Right atrium auricular region (tissue), 2 donors: ENCODE results near the gene SCN7A. TPM values are rescaled to one million over a fixed set of nuclear protein-coding genes. Genes with fewer than 3 reads are reported as not detected.

Source experiments
- DNase-seq: peaks from one replicate; pipeline ENCODE4 v3.0.0-alpha.2; 2019; ENCODE audit warnings: low spot score
- H3K27ac ChIP-seq, 2 donors: fragments of 200-600 bp; sonication (generic); 1 replicate in 1 of 2; 2 replicates in 1 of 2; pipeline ENCODE4 v1.5.1; 2016 to 2019
- H3K27me3 ChIP-seq, 2 donors: fragments of 200-600 bp; sonication (generic); one replicate each; pipeline versions ENCODE4 v1.5.1 to v1.6.0; 2017 to 2019
- H3K36me3 ChIP-seq: fragments of 200-600 bp; sonication (generic); one replicate; pipeline ENCODE4 v1.5.1; 2016
- H3K4me1 ChIP-seq, 2 donors: fragments of 200-600 bp; sonication (generic); one replicate each; pipeline versions ENCODE4 v1.5.1 to v1.6.0; 2017 to 2019
- H3K4me3 ChIP-seq, 2 donors: fragments of 200-600 bp; sonication (generic); 1 replicate in 1 of 2; 2 replicates in 1 of 2; pipeline ENCODE4 v1.5.1; 2017 to 2019; ENCODE audit warnings: mild to moderate bottlenecking in 1 of 2, moderate library complexity in 1 of 2
- H3K9me3 ChIP-seq, 2 donors: fragments of 200-600 bp; sonication (generic); one replicate each; pipeline ENCODE4 v1.5.1; 2019
- total RNA-seq, 2 donors: library from RNA; depleted of rRNA; stranded (reverse); fragments of >200 nt; gene quantifications; one replicate each; pipeline ENCODE4 v1.1.0, GENCODE V29; 2016
- TF ChIP-seq, protein P1 (sequence below), 2 donors: fragments of 200-600 bp; sonication (generic); IDR thresholded peaks; one replicate each; pipeline ENCODE4 v1.5.1; 2019; ENCODE audit warnings: antibody characterized with exemption in 2 of 2

SCN7A gene
- total RNA-seq, 2 donors from 2014 or later: 6.2 to 30.6 TPM

GRCh38 chr2:166499281-166499680, 5.2 kb upstream of the SCN7A start:
- Histone ChIP-seq H3K9me3 (no peaks in the 10 kb centered on the region), H3K36me3 (no peaks in the 10 kb centered on the region), H3K4me1 (no peaks in the 10 kb centered on the region), H3K27me3 (no peaks in the 10 kb centered on the region), H3K27ac (no peak overlapping the region), H3K4me3 (no peak overlapping the region)
- TF ChIP-seq, protein P1, sequence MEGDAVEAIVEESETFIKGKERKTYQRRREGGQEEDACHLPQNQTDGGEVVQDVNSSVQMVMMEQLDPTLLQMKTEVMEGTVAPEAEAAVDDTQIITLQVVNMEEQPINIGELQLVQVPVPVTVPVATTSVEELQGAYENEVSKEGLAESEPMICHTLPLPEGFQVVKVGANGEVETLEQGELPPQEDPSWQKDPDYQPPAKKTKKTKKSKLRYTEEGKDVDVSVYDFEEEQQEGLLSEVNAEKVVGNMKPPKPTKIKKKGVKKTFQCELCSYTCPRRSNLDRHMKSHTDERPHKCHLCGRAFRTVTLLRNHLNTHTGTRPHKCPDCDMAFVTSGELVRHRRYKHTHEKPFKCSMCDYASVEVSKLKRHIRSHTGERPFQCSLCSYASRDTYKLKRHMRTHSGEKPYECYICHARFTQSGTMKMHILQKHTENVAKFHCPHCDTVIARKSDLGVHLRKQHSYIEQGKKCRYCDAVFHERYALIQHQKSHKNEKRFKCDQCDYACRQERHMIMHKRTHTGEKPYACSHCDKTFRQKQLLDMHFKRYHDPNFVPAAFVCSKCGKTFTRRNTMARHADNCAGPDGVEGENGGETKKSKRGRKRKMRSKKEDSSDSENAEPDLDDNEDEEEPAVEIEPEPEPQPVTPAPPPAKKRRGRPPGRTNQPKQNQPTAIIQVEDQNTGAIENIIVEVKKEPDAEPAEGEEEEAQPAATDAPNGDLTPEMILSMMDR (IDR thresholded peaks at IDR 0.05): no peak
- DNase-seq: no peak

- Histone ChIP-seq H3K36me3 (no peaks in the 10 kb centered on the region), H3K4me1 (peaks cover 0 to 3% of the 10 kb centered on the region in 2 donors), H3K9me3 (no peaks in the 10 kb centered on the region), H3K4me3 (peak overlapping the region in 1 of 2 donors; percentile 51), H3K27ac (peak overlapping the region in 1 of 2 donors; percentile 12), H3K27me3 (no peaks in the 10 kb centered on the region)
- TF ChIP-seq, protein P1 (IDR thresholded peaks at IDR 0.05): no peak
- DNase-seq: no peak
Measured at GRCh38 chr2:166491461-166491860, 2.6 kb downstream of the SCN7A start.

GRCh38 chr2:166487171-166487570, 6.9 kb downstream of the SCN7A start:
- peaks cover 0 to 8% of the 10 kb centered on the region in 2 donors for H3K4me1 ChIP-seq
- no peak for DNase-seq
- H3K36me3 ChIP-seq: no peaks in the 10 kb centered on the region
- H3K4me3 ChIP-seq: no peak overlapping the region
- H3K27ac ChIP-seq: peak overlapping the region; percentile 17 to 46
- TF ChIP-seq, protein P1 (IDR thresholded peaks at IDR 0.05): no peak
- no peaks in the 10 kb centered on the region for H3K9me3 ChIP-seq
- H3K27me3 ChIP-seq: no peaks in the 10 kb centered on the region

DNA sequence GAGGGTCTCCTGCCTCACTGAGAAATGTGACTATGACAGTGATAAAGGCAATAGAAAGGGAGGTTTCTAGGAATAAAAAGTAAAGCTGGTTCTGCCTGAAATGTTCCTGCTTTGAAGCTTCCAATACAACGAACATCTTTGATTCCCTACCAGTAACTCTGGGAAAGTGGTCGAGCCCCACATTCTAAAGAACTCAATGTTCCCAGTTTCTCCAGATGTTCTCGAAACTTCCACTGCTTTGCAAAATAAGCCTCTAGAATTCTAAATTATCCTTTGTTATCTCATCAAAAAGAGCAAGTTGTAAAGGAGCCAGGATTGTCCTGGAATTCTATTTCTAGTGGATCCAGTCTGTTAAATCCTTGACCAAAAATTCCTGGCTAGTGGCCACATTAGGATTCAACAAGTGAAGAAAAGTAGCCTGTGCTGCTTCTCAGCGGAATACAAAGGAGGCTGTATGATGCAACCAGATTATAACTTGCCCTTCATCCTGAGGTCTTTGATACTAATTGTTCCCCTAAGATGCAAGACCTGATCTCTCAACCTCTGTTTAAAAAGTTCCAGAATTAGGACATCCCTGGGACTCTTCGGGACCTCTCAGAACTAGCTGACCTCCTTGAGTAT, 8.4 kb downstream of the SCN7A start:
- TF ChIP-seq, protein P1 (IDR thresholded peaks at IDR 0.05): no peak
- Histone ChIP-seq H3K4me1 (peaks cover 0 to 8% of the 10 kb centered on the region in 2 donors), H3K27ac (peak overlapping the region; percentile 17 to 46), H3K4me3 (no peak overlapping the region), H3K27me3 (no peaks in the 10 kb centered on the region), H3K36me3 (no peaks in the 10 kb centered on the region), H3K9me3 (no peaks in the 10 kb centered on the region)
- DNase-seq: no peak

GRCh38 chr2:166472332-166472731, 21.7 kb downstream of the SCN7A start:
- H3K9me3 ChIP-seq: no peaks in the 10 kb centered on the region
- H3K36me3 ChIP-seq: no peaks in the 10 kb centered on the region
- TF ChIP-seq, protein P1 (IDR thresholded peaks at IDR 0.05): no peak

More at GRCh38 chr2:166472332-166472731, 21.7 kb downstream of the SCN7A start:
- H3K4me1 ChIP-seq: no peaks in the 10 kb centered on the region
- H3K27ac ChIP-seq: no peak overlapping the region
- no peak for DNase-seq
- H3K4me3 ChIP-seq: no peak overlapping the region
- no peaks in the 10 kb centered on the region for H3K27me3 ChIP-seq
